ENCODE measurements around the gene UNK. TPM values are rescaled to one million over a fixed set of nuclear protein-coding genes. Genes with fewer than 3 reads are reported as not detected.

UNK gene
- total and polyA plus RNA-seq, 2 donors = 13.7 to 31.6 TPM

DNA sequence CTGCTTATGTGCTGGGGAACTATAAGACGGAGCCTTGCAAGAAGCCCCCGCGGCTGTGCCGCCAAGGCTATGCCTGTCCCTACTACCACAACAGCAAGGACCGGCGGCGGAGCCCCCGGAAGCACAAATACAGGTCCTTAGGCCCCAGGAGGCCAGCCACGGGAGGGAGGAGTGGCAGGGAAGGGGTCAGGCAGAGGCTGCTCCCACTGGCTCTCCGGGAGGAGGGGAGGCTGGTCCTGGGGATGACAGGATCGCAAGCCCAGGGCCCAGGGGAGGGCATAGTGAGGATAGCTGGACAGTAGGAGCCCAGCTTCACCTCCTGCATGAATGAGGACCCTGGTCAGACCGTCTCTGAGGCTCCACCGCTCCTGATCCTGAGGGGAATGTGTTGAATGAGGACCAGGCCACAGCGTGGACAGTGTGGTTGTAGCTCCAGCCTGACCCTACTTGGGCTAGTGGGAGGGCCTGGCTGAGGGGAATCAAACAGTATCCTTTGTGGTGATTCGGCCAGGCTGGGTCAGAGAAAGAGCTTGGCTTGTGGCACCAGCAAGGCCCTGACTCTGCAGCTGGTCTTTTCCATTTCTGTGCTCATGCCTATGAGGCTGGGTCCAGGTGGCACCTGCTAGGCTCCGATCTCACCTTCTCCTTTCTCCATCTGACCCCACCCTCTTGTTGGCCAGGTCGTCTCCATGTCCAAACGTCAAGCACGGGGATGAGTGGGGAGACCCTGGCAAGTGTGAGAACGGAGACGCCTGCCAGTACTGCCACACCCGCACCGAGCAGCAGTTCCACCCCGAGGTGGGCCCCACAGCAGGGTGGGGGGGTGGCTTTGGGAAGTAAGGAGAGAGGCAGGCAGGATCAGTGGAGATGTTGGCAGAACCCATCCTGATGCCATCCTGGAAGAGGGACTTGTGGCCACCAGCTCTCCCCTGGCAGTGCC lies 28.7 kb downstream of the UNK start:
- WGBS = 98% methylated on average over 24 of the region's 24 CpGs
- Histone ChIP-seq H3K9me3 (ENCODE audit: control insufficient read depth in 2 of 2, insufficient read depth in 1 of 2, low read length in 1 of 2) (no peaks in the 10 kb centered on the region), H3K4me1 (ENCODE audit: control insufficient read depth in 2 of 2, insufficient read depth in 2 of 2, low read length in 2 of 2) (no peaks in the 10 kb centered on the region), H3K27me3 (ENCODE audit: control insufficient read depth in 2 of 2, insufficient read depth in 1 of 2, low read length in 1 of 2) (no peaks in the 10 kb centered on the region), H3K27ac (ENCODE audit: low read depth in 1 of 2, low read length in 1 of 2) (no peak overlapping the region), H3K4me3 (ENCODE audit: low read length in 2 of 2) (no peak overlapping the region), H3K36me3 (ENCODE audit: control insufficient read depth in 2 of 2, insufficient read depth in 2 of 2, low read length in 1 of 2) (peaks cover 86 to 88% of the 10 kb centered on the region in 2 donors)
- no peak for DNase-seq (ENCODE audit: low read depth in 6 of 9, low spot score in 9 of 9)

DNA sequence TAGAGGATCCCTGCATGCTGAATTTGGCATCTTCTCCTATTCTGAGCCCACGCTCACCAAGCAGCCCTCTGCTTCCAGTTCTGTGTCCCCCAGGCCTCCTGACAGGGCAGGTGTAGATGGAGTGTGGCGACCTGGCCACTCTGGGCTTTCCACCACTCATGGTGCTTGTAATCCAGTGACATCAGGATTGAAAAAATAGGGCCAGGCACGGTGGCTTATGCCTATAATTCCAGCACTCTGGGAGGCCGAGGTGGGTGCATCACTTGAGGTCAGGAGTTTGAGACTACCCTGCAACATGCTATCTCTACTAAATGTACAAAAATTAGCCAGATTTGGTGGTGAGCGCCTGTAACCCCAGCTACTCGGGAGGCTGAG lies 29.4 kb downstream of the UNK start:
- Histone ChIP-seq H3K9me3 (ENCODE audit: control insufficient read depth in 2 of 2, insufficient read depth in 1 of 2, low read length in 1 of 2) (no peaks in the 10 kb centered on the region), H3K36me3 (ENCODE audit: control insufficient read depth in 2 of 2, insufficient read depth in 2 of 2, low read length in 1 of 2) (peaks cover 88 to 89% of the 10 kb centered on the region in 2 donors), H3K27ac (ENCODE audit: low read depth in 1 of 2, low read length in 1 of 2) (no peak overlapping the region), H3K4me1 (ENCODE audit: control insufficient read depth in 2 of 2, insufficient read depth in 2 of 2, low read length in 2 of 2) (no peaks in the 10 kb centered on the region), H3K4me3 (ENCODE audit: low read length in 2 of 2) (no peak overlapping the region), H3K27me3 (ENCODE audit: control insufficient read depth in 2 of 2, insufficient read depth in 1 of 2, low read length in 1 of 2) (no peaks in the 10 kb centered on the region)
- 90% methylated on average over 6 of the region's 6 CpGs for WGBS
- no peak for DNase-seq (ENCODE audit: low read depth in 6 of 9, low spot score in 9 of 9)

DNA sequence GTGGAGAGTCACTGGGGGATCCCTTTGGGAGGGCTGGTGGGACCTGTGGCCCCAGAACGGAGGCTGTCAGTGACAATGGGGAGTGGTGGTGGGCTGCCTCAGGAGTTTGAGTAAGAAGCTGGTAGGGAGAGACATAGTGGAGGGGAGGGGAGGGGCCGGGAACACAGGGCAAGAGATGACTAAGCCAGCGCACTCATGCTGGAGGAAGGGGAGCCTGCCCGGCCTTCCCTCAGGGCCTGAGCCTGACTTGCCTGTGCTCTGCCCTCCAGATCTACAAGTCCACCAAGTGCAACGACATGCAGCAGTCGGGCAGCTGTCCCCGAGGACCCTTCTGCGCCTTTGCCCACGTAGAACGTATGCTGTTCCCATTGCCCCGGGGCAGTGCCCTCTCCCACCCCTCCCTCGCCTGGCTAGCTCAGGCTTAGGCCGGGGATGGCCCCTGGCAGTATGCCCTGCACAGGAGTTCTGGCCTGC lies 30.3 kb downstream of the UNK start:
- no peaks in the 10 kb centered on the region for H3K4me1 ChIP-seq (ENCODE audit: control insufficient read depth in 2 of 2, insufficient read depth in 2 of 2, low read length in 2 of 2)
- no peak overlapping the region for H3K27ac ChIP-seq (ENCODE audit: low read depth in 1 of 2, low read length in 1 of 2)
- peaks cover 90% of the 10 kb centered on the region in 2 donors for H3K36me3 ChIP-seq (ENCODE audit: control insufficient read depth in 2 of 2, insufficient read depth in 2 of 2, low read length in 1 of 2)
- no peaks in the 10 kb centered on the region for H3K9me3 ChIP-seq (ENCODE audit: control insufficient read depth in 2 of 2, insufficient read depth in 1 of 2, low read length in 1 of 2)
- WGBS = 97% methylated on average over 13 of the region's 13 CpGs
- no peaks in the 10 kb centered on the region for H3K27me3 ChIP-seq (ENCODE audit: control insufficient read depth in 2 of 2, insufficient read depth in 1 of 2, low read length in 1 of 2)
- no peak overlapping the region for H3K4me3 ChIP-seq (ENCODE audit: low read length in 2 of 2)
- DNase-seq (ENCODE audit: low read depth in 6 of 9, low spot score in 9 of 9) = no peak

DNA sequence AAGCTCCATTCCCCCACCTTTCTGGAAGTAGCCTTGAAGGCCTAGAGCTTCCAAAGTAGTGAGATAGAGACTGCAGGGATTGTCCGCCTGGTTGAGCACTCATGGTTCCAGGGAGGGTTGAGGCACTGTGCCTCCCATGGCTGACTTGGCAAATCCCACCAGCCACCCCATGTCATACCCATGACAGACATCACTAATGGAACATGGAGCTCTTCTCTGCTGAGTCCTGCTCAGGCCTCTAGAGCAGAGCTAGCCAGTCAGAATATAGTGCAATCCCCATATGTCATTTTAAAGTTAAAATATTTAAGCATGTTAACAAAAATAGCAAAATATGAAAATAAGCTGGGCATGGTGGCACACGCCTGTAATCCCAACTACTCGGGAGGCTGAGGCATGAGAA lies 30.8 kb downstream of the UNK start:
- no peak overlapping the region for H3K4me3 ChIP-seq (ENCODE audit: low read length in 2 of 2)
- no peak for DNase-seq (ENCODE audit: low read depth in 6 of 9, low spot score in 9 of 9)
- H3K27me3 ChIP-seq (ENCODE audit: control insufficient read depth in 2 of 2, insufficient read depth in 1 of 2, low read length in 1 of 2) = no peaks in the 10 kb centered on the region
- 95% methylated on average over 3 of the region's 3 CpGs for WGBS
- H3K4me1 ChIP-seq (ENCODE audit: control insufficient read depth in 2 of 2, insufficient read depth in 2 of 2, low read length in 2 of 2) = no peaks in the 10 kb centered on the region
- no peak overlapping the region for H3K27ac ChIP-seq (ENCODE audit: low read depth in 1 of 2, low read length in 1 of 2)
- peaks cover 90 to 91% of the 10 kb centered on the region in 2 donors for H3K36me3 ChIP-seq (ENCODE audit: control insufficient read depth in 2 of 2, insufficient read depth in 2 of 2, low read length in 1 of 2)
- H3K9me3 ChIP-seq (ENCODE audit: control insufficient read depth in 2 of 2, insufficient read depth in 1 of 2, low read length in 1 of 2) = no peaks in the 10 kb centered on the region

DNA sequence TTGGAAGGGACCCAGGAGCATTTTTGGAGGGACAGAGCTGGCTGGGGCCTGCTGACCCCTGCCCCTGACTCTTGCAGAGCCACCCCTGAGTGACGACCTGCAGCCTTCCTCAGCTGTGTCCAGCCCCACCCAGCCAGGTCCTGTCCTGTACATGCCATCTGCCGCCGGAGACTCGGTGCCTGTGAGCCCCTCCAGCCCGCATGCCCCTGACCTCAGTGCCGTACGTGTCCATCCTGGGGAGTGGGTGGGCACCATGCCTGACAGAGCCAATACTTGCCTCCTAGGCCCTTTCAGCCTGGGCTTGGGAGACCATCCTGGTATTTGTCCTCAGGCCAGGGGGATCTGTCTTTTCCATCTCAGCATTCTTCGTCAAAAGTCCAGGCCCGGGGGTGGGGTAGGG lies 32.1 kb downstream of the UNK start:
- Histone ChIP-seq H3K27ac (ENCODE audit: low read depth in 1 of 2, low read length in 1 of 2) (no peak overlapping the region), H3K4me1 (ENCODE audit: control insufficient read depth in 2 of 2, insufficient read depth in 2 of 2, low read length in 2 of 2) (peaks cover 5 to 9% of the 10 kb centered on the region in 2 donors), H3K36me3 (ENCODE audit: control insufficient read depth in 2 of 2, insufficient read depth in 2 of 2, low read length in 1 of 2) (peaks cover 87 to 94% of the 10 kb centered on the region in 2 donors), H3K4me3 (ENCODE audit: low read length in 2 of 2) (no peak overlapping the region), H3K9me3 (ENCODE audit: control insufficient read depth in 2 of 2, insufficient read depth in 1 of 2, low read length in 1 of 2) (peaks cover 0 to 2% of the 10 kb centered on the region in 2 donors), H3K27me3 (ENCODE audit: control insufficient read depth in 2 of 2, insufficient read depth in 1 of 2, low read length in 1 of 2) (no peaks in the 10 kb centered on the region)
- over 99% methylated on average over 9 of the region's 9 CpGs for WGBS
- no peak for DNase-seq (ENCODE audit: low read depth in 6 of 9, low spot score in 9 of 9)

DNA sequence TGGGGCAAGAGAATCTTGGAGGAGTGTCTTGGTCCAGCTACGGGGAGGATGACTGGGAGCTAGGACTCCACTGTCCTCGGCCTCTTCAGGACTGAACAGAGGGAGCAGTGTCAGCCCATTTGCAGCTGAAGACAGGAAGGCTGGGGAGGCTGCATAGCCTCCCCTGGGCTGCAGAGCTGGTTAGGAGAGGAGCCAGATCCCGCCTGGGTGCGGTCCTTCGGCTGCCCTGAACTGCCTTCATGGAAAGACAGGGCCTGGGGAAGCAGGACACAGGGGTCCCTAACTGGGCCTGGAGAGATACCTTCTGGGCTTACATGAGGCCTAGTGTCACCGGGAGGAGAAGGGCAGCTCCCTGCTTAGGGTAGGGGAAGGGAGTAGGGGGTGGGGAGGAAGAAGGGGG lies 33.0 kb downstream of the UNK start:
- H3K27ac ChIP-seq (ENCODE audit: low read depth in 1 of 2, low read length in 1 of 2) = no peak overlapping the region
- peaks cover 87 to 95% of the 10 kb centered on the region in 2 donors for H3K36me3 ChIP-seq (ENCODE audit: control insufficient read depth in 2 of 2, insufficient read depth in 2 of 2, low read length in 1 of 2)
- WGBS = 98% methylated on average over 6 of the region's 6 CpGs
- H3K27me3 ChIP-seq (ENCODE audit: control insufficient read depth in 2 of 2, insufficient read depth in 1 of 2, low read length in 1 of 2) = no peaks in the 10 kb centered on the region
- H3K4me1 ChIP-seq (ENCODE audit: control insufficient read depth in 2 of 2, insufficient read depth in 2 of 2, low read length in 2 of 2) = peaks cover 9 to 18% of the 10 kb centered on the region in 2 donors
- no peak overlapping the region for H3K4me3 ChIP-seq (ENCODE audit: low read length in 2 of 2)
- H3K9me3 ChIP-seq (ENCODE audit: control insufficient read depth in 2 of 2, insufficient read depth in 1 of 2, low read length in 1 of 2) = peaks cover 0 to 6% of the 10 kb centered on the region in 2 donors
- no peak for DNase-seq (ENCODE audit: low read depth in 6 of 9, low spot score in 9 of 9)

DNA sequence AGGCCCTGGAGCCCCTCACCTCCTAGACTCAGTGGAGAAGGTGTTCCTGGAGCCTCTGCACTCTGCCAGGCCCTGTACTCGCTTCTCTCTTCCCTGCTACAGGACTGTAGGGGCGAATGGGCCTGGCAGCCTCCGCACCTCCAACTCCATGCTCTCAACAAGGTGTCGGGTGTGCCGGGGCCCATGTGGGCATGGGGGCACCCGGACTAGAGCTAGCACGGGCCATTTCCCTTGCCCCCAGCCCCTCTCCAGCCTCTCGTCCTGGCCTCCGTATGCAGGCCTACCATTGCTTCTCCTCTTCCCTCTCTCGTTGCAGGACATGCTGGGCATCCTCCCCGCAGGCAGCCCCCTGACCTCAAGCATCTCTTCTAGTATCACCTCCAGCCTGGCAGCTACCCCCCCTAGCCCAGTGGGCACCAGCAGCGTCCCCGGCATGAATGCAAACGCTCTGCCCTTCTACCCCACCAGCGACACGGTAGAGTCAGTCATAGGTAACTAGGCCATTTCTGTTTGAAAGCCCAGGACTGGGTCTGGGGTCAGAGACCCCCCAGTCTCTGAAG lies 33.8 kb downstream of the UNK start:
- Histone ChIP-seq H3K36me3 (ENCODE audit: control insufficient read depth in 2 of 2, insufficient read depth in 2 of 2, low read length in 1 of 2) (peaks cover 87 to 95% of the 10 kb centered on the region in 2 donors), H3K27ac (ENCODE audit: low read depth in 1 of 2, low read length in 1 of 2) (no peak overlapping the region), H3K27me3 (ENCODE audit: control insufficient read depth in 2 of 2, insufficient read depth in 1 of 2, low read length in 1 of 2) (no peaks in the 10 kb centered on the region), H3K9me3 (ENCODE audit: control insufficient read depth in 2 of 2, insufficient read depth in 1 of 2, low read length in 1 of 2) (peaks cover 0 to 9% of the 10 kb centered on the region in 2 donors), H3K4me1 (ENCODE audit: control insufficient read depth in 2 of 2, insufficient read depth in 2 of 2, low read length in 2 of 2) (peaks cover 9 to 22% of the 10 kb centered on the region in 2 donors), H3K4me3 (ENCODE audit: low read length in 2 of 2) (no peak overlapping the region)
- DNase-seq (ENCODE audit: low read depth in 6 of 9, low spot score in 9 of 9) = no peak
- WGBS = 98% methylated on average over 16 of the region's 16 CpGs

DNA sequence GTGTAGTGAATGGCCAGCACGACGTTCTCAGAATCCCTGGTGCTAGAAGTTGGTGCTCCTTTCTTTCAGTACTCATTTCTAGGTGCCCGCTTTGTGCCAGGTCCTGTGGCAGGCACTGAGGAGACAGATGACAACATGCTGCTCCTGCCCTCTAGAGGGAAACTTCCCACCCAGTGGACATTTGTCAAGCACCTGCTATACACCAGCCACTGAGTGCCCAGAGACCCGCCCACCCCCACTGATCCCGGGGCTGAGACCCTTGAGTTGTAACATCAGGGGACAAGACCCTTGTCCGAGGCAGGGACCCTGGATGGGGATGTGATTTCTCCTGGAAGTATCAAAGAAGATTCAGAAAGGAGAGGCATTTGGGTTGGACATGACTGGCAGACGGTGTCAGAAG lies 34.5 kb downstream of the UNK start:
- 97% methylated on average over 7 of the region's 7 CpGs for WGBS
- H3K4me3 ChIP-seq (ENCODE audit: low read length in 2 of 2) = no peak overlapping the region
- H3K27me3 ChIP-seq (ENCODE audit: control insufficient read depth in 2 of 2, insufficient read depth in 1 of 2, low read length in 1 of 2) = no peaks in the 10 kb centered on the region
- peaks cover 0 to 9% of the 10 kb centered on the region in 2 donors for H3K9me3 ChIP-seq (ENCODE audit: control insufficient read depth in 2 of 2, insufficient read depth in 1 of 2, low read length in 1 of 2)
- DNase-seq (ENCODE audit: low read depth in 6 of 9, low spot score in 9 of 9) = no peak
- H3K4me1 ChIP-seq (ENCODE audit: control insufficient read depth in 2 of 2, insufficient read depth in 2 of 2, low read length in 2 of 2) = peaks cover 9 to 22% of the 10 kb centered on the region in 2 donors
- H3K27ac ChIP-seq (ENCODE audit: low read depth in 1 of 2, low read length in 1 of 2) = no peak overlapping the region
- peaks cover 89 to 95% of the 10 kb centered on the region in 2 donors for H3K36me3 ChIP-seq (ENCODE audit: control insufficient read depth in 2 of 2, insufficient read depth in 2 of 2, low read length in 1 of 2)

DNA sequence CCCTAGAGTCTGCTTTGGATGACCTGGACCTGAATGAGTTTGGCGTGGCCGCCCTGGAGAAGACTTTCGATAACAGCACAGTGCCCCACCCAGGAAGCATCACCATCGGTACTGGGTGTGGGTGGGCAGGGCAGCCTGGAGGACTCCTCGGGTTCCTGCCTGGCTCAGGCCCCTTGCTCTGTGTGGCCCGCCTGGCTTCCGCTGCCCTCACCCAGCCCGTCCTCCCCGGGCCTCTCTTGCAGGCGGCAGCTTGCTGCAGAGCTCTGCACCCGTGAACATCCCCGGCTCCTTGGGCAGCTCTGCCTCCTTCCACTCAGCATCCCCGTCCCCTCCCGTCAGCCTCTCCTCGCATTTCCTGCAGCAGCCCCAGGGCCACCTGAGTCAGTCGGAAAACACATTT lies 35.1 kb downstream of the UNK start:
- no peak for DNase-seq (ENCODE audit: low read depth in 6 of 9, low spot score in 9 of 9)
- H3K27me3 ChIP-seq (ENCODE audit: control insufficient read depth in 2 of 2, insufficient read depth in 1 of 2, low read length in 1 of 2) = no peaks in the 10 kb centered on the region
- H3K27ac ChIP-seq (ENCODE audit: low read depth in 1 of 2, low read length in 1 of 2) = no peak overlapping the region
- peaks cover 9 to 22% of the 10 kb centered on the region in 2 donors for H3K4me1 ChIP-seq (ENCODE audit: control insufficient read depth in 2 of 2, insufficient read depth in 2 of 2, low read length in 2 of 2)
- 97% methylated on average over 16 of the region's 16 CpGs for WGBS
- H3K36me3 ChIP-seq (ENCODE audit: control insufficient read depth in 2 of 2, insufficient read depth in 2 of 2, low read length in 1 of 2) = peaks cover 90 to 94% of the 10 kb centered on the region in 2 donors
- H3K4me3 ChIP-seq (ENCODE audit: low read length in 2 of 2) = no peak overlapping the region
- peaks cover 0 to 9% of the 10 kb centered on the region in 2 donors for H3K9me3 ChIP-seq (ENCODE audit: control insufficient read depth in 2 of 2, insufficient read depth in 1 of 2, low read length in 1 of 2)

Data from thymus (tissue), 11 donors.